ENCODE measurements around the gene SAMD14. TPM values are rescaled to one million over a fixed set of nuclear protein-coding genes. Genes with fewer than 3 reads are reported as not detected.
"Not testable (repeated sequence)": the region's sequence is repeated elsewhere in the genome, so short reads cannot be mapped to it uniquely, and the experiment has no call there.

The SAMD14 gene
- total RNA-seq, 1 donor from 2014 or later: 0.26 TPM

DNA sequence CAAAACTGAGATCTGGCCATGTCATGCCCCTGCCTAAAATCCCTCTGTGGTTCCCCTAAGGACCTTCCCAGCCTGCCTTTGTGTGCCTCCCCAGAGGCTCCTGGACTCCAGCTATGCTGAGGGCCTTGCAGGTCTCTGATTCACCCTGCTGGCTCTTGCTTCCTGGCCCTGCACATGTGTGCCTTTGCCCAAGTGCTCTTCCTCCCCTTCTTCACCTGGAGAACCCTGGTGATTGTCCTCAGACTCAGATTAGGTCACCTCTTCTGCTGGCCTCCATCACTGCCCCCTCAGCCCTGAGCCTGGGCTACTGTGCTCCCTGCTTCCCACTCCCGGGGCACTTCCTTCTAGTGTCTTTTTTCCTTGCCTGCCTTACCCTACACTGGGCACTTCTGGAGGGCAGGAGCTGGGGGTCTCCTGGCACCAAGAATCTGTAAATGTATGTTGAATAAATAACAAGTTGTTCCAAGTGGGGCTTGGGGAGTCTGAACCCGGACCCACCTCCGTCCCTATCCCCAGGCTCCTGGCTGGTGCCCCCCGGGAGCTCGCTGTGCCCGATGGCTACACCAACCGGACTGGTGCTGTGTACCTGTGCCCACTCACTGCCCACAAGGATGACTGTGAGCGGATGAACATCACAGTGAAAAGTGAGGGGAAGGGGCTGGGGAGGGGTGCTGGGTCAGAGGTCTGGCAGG is 66.3 kb downstream of the SAMD14 start:
- H3K27me3 ChIP-seq (ENCODE audit: control insufficient read depth, insufficient read depth, low read length): no peaks in the 10 kb centered on the region
- TF ChIP-seq, protein P1, sequence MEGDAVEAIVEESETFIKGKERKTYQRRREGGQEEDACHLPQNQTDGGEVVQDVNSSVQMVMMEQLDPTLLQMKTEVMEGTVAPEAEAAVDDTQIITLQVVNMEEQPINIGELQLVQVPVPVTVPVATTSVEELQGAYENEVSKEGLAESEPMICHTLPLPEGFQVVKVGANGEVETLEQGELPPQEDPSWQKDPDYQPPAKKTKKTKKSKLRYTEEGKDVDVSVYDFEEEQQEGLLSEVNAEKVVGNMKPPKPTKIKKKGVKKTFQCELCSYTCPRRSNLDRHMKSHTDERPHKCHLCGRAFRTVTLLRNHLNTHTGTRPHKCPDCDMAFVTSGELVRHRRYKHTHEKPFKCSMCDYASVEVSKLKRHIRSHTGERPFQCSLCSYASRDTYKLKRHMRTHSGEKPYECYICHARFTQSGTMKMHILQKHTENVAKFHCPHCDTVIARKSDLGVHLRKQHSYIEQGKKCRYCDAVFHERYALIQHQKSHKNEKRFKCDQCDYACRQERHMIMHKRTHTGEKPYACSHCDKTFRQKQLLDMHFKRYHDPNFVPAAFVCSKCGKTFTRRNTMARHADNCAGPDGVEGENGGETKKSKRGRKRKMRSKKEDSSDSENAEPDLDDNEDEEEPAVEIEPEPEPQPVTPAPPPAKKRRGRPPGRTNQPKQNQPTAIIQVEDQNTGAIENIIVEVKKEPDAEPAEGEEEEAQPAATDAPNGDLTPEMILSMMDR (IDR thresholded peaks at IDR 0.05; ENCODE audit: insufficient read depth, low read length, severe bottlenecking): no peak
- no peak overlapping the region for H3K4me3 ChIP-seq (ENCODE audit: low read depth, low read length)
- FAIRE-seq (no peak), DNase-seq (ENCODE audit: low read depth) (peak; percentile 66)
- peaks cover 31% of the 10 kb centered on the region for H3K36me3 ChIP-seq (ENCODE audit: control insufficient read depth, insufficient read depth, low read length)

DNA sequence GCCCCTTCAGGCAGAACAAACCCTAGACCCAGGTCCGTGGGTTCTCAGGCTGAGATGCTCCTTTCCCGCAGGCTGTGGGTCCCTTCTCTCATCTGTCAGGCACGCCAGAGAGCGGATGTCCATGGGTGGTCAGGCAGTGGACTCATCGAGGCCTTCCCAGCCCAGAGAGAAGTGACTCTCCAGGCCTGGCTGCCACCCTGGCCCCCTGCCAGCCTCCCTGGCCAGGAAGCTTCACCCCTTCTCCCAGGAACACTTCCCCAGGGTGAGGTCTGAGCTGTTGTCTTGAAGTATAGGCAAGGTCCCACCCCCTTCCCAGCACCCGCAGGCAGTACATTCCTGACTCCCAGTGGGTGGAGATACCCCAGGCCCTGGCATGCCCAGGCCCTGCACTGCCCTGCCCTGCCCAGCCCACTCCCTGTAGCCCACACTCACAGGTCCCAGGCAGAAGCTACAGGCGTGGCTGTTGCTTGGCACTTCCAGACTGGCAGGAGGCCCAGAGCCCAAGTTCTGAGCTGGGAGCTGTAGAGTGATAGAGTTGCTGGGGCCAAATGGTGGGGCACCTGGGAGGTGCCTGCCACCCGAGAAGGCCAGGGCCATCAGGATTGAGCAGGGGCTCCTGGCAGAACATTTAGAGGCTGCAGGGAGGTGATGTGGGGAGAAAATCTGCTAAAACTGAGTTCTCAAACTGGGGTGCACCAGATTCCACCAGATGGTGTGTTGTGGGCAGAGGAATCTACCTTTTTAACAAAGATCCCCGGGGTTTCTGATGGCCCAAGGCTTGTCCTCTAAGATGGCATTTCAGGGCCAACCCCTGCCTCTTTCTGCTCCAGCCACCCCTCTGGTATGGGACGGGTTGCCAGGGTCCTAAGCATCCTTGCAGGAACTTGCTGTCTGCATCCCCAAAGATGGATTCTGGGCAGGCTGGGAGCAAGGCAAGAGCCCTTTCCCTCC is 67.4 kb downstream of the SAMD14 start:
- FAIRE-seq: peak; percentile 98
- TF ChIP-seq, protein P1 (IDR thresholded peaks at IDR 0.05; ENCODE audit: insufficient read depth, low read length, severe bottlenecking): no peak
- peaks cover 22% of the 10 kb centered on the region for H3K36me3 ChIP-seq (ENCODE audit: control insufficient read depth, insufficient read depth, low read length)
- peak; percentile 99 for DNase-seq (ENCODE audit: low read depth)
- no peaks in the 10 kb centered on the region for H3K27me3 ChIP-seq (ENCODE audit: control insufficient read depth, insufficient read depth, low read length)
- H3K4me3 ChIP-seq (ENCODE audit: low read depth, low read length): no peak overlapping the region

DNA sequence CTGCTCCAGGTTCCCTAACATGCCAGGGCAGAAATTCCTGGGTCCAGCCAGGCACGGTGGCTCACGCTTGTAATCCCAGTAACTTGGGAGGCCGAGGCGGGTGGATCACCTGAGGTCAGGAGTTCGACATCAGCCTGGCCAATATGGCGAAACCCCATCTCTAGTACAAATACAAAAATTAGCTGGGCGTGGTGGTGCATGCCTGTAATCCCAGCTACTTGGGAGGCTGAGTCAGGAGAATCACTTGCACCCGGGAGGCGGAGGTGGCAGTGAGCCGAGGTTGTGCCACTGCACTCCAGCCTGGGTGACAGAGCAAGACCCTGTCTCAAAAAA is 68.3 kb downstream of the SAMD14 start:
- H3K36me3 ChIP-seq (ENCODE audit: control insufficient read depth, insufficient read depth, low read length): peaks cover 18% of the 10 kb centered on the region
- not testable (repeated sequence) for H3K27me3 ChIP-seq (ENCODE audit: control insufficient read depth, insufficient read depth, low read length); DNase-seq (ENCODE audit: low read depth); H3K4me3 ChIP-seq (ENCODE audit: low read depth, low read length); FAIRE-seq

DNA sequence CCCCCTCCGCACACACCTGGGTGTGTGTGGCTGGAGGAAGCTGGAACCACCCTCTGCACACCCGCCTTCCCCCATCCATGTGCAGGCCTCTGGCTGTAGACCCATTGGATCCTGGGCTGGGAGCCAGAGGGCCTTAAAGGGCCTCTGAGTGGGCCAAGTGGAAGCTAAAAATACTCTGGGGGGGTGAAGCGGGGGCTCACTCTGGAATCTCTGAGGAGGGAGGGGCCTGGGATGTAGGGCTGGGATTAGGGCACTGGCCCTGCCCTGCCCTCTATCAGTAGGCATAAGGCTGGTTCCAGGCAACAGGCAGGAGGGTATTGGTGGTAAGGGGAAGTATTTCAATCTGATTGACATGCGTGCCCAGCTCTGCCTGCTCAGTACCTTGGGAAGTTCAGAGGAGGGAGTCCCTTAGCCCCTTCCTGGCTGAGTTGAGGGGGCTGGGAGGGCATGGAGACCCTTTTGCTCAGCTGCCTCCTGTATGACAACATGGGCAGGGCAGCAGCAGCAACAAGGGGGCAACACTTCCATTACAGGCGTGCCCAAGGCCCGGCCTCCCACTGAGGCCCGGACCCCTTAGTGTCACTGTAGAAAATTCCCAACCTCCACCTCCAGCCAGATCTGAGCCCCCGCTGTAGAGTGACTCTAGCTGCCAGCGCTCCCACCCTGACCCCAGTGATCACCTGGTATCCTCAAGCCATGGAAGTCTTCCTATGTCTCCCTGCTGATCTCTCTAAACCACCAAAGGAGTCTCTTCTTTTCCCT is 68.8 kb downstream of the SAMD14 start:
- peak; percentile 50 for FAIRE-seq
- peak; percentile 72 for DNase-seq (ENCODE audit: low read depth)
- Histone ChIP-seq H3K4me3 (ENCODE audit: low read depth, low read length) (no peak overlapping the region), H3K27me3 (ENCODE audit: control insufficient read depth, insufficient read depth, low read length) (no peaks in the 10 kb centered on the region), H3K36me3 (ENCODE audit: control insufficient read depth, insufficient read depth, low read length) (peaks cover 15% of the 10 kb centered on the region)
- TF ChIP-seq, protein P1 (IDR thresholded peaks at IDR 0.05; ENCODE audit: insufficient read depth, low read length, severe bottlenecking): no peak

Other genes with a start within 250 kb of the SAMD14 start
- not detected in 2 replicates for gene DLX4, start 161.0 kb downstream of the SAMD14 start, total RNA-seq
- gene DLX3, start 134.9 kb downstream of the SAMD14 start, total RNA-seq: 0.13 TPM in 1 of 2 replicates, not detected in the other
- gene ITGA3, start 74.0 kb downstream of the SAMD14 start, total RNA-seq: 413 and 633 TPM in 2 replicates
- 0.79 and 3.5 TPM in 2 replicates for gene PDK2, start 34.8 kb downstream of the SAMD14 start, total RNA-seq
- gene PPP1R9B, start 20.5 kb upstream of the SAMD14 start, total RNA-seq: 16.6 and 17.4 TPM in 2 replicates
- 0.13 TPM in 1 of 2 replicates, not detected in the other for gene SGCA, start 35.8 kb upstream of the SAMD14 start, total RNA-seq
- gene COL1A1, start 71.5 kb upstream of the SAMD14 start, total RNA-seq: 10.5 and 15.3 TPM in 2 replicates
- gene TMEM92, start 144.3 kb upstream of the SAMD14 start, total RNA-seq: 0.26 and 0.64 TPM in 2 replicates
- gene XYLT2, start 216.0 kb upstream of the SAMD14 start, total RNA-seq: 19.5 and 26.6 TPM in 2 replicates
- gene MRPL27, start 243.0 kb upstream of the SAMD14 start, total RNA-seq: 92.6 and 117 TPM in 2 replicates
- 0.13 and 0.53 TPM in 2 replicates for gene EME1, start 243.1 kb upstream of the SAMD14 start, total RNA-seq